ENCODE measurements around the gene MARCHF3. TPM values are rescaled to one million over a fixed set of nuclear protein-coding genes. Genes with fewer than 3 reads are reported as not detected.

The MARCHF3 gene
- total RNA-seq, 2 experiments from 2014 or later: 5.4 to 7.0 TPM

DNA sequence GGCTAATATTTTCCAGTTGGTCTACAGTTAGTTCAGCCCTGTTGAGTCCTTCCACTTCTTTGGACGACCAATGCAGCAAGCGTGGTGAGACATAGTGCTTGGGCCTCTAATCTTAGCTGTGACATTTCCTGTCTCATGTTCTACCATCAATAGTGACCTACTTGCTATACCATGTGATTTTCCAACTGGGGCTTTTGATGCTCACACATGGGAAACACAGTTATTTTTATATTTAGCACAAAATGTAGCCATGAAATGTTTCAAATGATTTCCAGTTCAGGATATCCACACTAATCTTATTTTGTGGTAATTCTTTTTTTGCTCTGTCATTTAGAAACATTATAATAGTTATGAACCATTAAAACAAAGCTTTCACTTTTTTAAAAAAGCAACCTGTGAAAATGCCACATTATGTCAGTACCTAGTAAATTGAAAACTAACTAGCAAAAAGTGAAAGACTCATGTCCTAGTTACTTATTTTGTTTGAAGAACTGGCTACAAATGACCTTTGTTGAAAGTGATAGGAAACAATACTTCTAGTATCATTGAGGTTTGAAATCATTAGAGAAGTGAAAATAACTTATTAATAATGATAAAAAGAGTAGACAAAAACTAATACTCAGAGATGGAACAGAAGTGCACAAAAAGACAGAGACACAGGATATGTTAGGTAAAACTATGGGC, 18.3 kb downstream of the MARCHF3 start:
- H3K4me2 ChIP-seq (ENCODE audit: low read length): no peak overlapping the region
- no peaks in the 10 kb centered on the region for H4K20me1 ChIP-seq (ENCODE audit: insufficient read depth, low read length)
- DNase-seq (ENCODE audit: low spot score): no peak
- no peak overlapping the region for H3K27ac ChIP-seq (ENCODE audit: low read depth, low read length, poor library complexity, severe bottlenecking)
- no peak overlapping the region for H3K4me3 ChIP-seq (ENCODE audit: low read depth, low read length, poor library complexity, severe bottlenecking)
- CTCF ChIA-PET (ENCODE audit: unreplicated experiment): no interaction called here
- H3K9me3 ChIP-seq (ENCODE audit: low read length): no peaks in the 10 kb centered on the region
- H2AFZ ChIP-seq (ENCODE audit: low read length): no peak overlapping the region
- TF ChIP-seq, protein P1, sequence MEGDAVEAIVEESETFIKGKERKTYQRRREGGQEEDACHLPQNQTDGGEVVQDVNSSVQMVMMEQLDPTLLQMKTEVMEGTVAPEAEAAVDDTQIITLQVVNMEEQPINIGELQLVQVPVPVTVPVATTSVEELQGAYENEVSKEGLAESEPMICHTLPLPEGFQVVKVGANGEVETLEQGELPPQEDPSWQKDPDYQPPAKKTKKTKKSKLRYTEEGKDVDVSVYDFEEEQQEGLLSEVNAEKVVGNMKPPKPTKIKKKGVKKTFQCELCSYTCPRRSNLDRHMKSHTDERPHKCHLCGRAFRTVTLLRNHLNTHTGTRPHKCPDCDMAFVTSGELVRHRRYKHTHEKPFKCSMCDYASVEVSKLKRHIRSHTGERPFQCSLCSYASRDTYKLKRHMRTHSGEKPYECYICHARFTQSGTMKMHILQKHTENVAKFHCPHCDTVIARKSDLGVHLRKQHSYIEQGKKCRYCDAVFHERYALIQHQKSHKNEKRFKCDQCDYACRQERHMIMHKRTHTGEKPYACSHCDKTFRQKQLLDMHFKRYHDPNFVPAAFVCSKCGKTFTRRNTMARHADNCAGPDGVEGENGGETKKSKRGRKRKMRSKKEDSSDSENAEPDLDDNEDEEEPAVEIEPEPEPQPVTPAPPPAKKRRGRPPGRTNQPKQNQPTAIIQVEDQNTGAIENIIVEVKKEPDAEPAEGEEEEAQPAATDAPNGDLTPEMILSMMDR (conservative IDR thresholded peaks at IDR 0.05; ENCODE audit: low read length): no peak
- TF ChIP-seq EZH2phosphoT487 (IDR thresholded peaks at IDR 0.05; ENCODE audit: borderline replicate concordance, low read depth, low read length): no peak
- no TSS peak for BruUV-seq (replicated peaks)
- intact Hi-C loops (cut with micrococcal nuclease; ENCODE audit: unreplicated experiment): no loop called here
- no peaks in the 10 kb centered on the region for H3K4me1 ChIP-seq (ENCODE audit: insufficient read depth, low read length, poor library complexity, severe bottlenecking)
- POLR2A ChIA-PET: interaction anchor here (0.6 to 1.0 kb wide), 3 partner anchors 12 to 254 kb away, joined by 3 to 5 read pairs (median 4); no protein-coding TSS in a partner anchor
- H3K79me2 ChIP-seq (ENCODE audit: insufficient read depth, low read depth, low read length): 0 out of 2 replicates have a peak, but pooled peaks cover 3% of the 10 kb centered on the region
- H3K9me2 ChIP-seq (ENCODE audit: insufficient read depth, low read length): no peaks in the 10 kb centered on the region
- no peaks in the 10 kb centered on the region for H3K36me3 ChIP-seq (ENCODE audit: insufficient read depth, low read length)

GRCh38 chr5:127011153-127011552, 19.2 kb downstream of the MARCHF3 start:
- Histone ChIP-seq H3K9me2 (ENCODE audit: insufficient read depth, low read length) (no peaks in the 10 kb centered on the region), H3K79me2 (ENCODE audit: insufficient read depth, low read depth, low read length) (0 out of 2 replicates have a peak, but pooled peaks cover 3% of the 10 kb centered on the region), H3K36me3 (ENCODE audit: insufficient read depth, low read length) (no peaks in the 10 kb centered on the region), H3K4me2 (ENCODE audit: low read length) (no peak overlapping the region), H3K9me3 (ENCODE audit: low read length) (no peaks in the 10 kb centered on the region), H3K27ac (ENCODE audit: low read depth, low read length, poor library complexity, severe bottlenecking) (no peak overlapping the region), H4K20me1 (ENCODE audit: insufficient read depth, low read length) (no peaks in the 10 kb centered on the region), H3K4me1 (ENCODE audit: insufficient read depth, low read length, poor library complexity, severe bottlenecking) (no peaks in the 10 kb centered on the region), H3K4me3 (ENCODE audit: low read depth, low read length, poor library complexity, severe bottlenecking) (no peak overlapping the region), H2AFZ (ENCODE audit: low read length) (no peak overlapping the region)
- BruUV-seq (replicated peaks): no TSS peak
- intact Hi-C loops (cut with micrococcal nuclease; ENCODE audit: unreplicated experiment): no loop called here
- DNase-seq (ENCODE audit: low spot score): no peak
- ChIA-PET POLR2A (no interaction called here), CTCF (ENCODE audit: unreplicated experiment) (no interaction called here)
- TF ChIP-seq, protein P1 (conservative IDR thresholded peaks at IDR 0.05; ENCODE audit: low read length): no peak
- no peak for TF ChIP-seq EZH2phosphoT487 (IDR thresholded peaks at IDR 0.05; ENCODE audit: borderline replicate concordance, low read depth, low read length)

DNA sequence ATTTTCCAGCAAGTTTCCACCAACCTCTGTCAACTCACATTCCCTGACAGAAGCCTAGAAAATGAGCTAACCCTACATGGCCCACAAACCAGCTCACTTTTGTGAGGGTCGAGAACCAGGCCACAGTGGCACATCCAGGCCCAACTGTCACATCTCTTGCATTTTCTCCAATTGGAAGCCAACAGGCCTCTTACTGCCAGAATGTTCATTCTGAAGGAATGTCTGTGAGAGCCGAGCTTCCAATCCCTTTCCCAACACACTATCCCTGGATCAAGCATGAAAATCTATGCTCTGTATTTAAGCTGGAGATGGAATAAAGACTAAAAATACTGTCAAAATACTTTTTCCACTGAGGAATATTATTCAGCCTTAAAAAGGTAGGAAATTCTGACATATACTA, 20.0 kb downstream of the MARCHF3 start:
- BruUV-seq (replicated peaks): no TSS peak
- intact Hi-C loops (cut with micrococcal nuclease; ENCODE audit: unreplicated experiment): no loop called here
- DNase-seq (ENCODE audit: low spot score): no peak

More for the DNA sequence above, 20.0 kb downstream of the MARCHF3 start:
- Histone ChIP-seq H3K9me2 (ENCODE audit: insufficient read depth, low read length) (no peaks in the 10 kb centered on the region), H4K20me1 (ENCODE audit: insufficient read depth, low read length) (no peaks in the 10 kb centered on the region), H3K27ac (ENCODE audit: low read depth, low read length, poor library complexity, severe bottlenecking) (no peak overlapping the region), H3K79me2 (ENCODE audit: insufficient read depth, low read depth, low read length) (0 out of 2 replicates have a peak, but pooled peaks cover 3% of the 10 kb centered on the region), H3K4me1 (ENCODE audit: insufficient read depth, low read length, poor library complexity, severe bottlenecking) (peaks cover 1% of the 10 kb centered on the region), H3K4me2 (ENCODE audit: low read length) (no peak overlapping the region), H3K4me3 (ENCODE audit: low read depth, low read length, poor library complexity, severe bottlenecking) (no peak overlapping the region), H3K36me3 (ENCODE audit: insufficient read depth, low read length) (no peaks in the 10 kb centered on the region), H3K9me3 (ENCODE audit: low read length) (no peaks in the 10 kb centered on the region), H2AFZ (ENCODE audit: low read length) (no peak overlapping the region)
- ChIA-PET POLR2A (no interaction called here), CTCF (ENCODE audit: unreplicated experiment) (no interaction called here)
- no peak for TF ChIP-seq EZH2phosphoT487 (IDR thresholded peaks at IDR 0.05; ENCODE audit: borderline replicate concordance, low read depth, low read length)
- TF ChIP-seq, protein P1 (conservative IDR thresholded peaks at IDR 0.05; ENCODE audit: low read length): no peak
